ENCODE results near the gene ABCA2.
A peak's percentile ranks its signal among the peaks of the same experiment; 100 is the strongest.

DNA sequence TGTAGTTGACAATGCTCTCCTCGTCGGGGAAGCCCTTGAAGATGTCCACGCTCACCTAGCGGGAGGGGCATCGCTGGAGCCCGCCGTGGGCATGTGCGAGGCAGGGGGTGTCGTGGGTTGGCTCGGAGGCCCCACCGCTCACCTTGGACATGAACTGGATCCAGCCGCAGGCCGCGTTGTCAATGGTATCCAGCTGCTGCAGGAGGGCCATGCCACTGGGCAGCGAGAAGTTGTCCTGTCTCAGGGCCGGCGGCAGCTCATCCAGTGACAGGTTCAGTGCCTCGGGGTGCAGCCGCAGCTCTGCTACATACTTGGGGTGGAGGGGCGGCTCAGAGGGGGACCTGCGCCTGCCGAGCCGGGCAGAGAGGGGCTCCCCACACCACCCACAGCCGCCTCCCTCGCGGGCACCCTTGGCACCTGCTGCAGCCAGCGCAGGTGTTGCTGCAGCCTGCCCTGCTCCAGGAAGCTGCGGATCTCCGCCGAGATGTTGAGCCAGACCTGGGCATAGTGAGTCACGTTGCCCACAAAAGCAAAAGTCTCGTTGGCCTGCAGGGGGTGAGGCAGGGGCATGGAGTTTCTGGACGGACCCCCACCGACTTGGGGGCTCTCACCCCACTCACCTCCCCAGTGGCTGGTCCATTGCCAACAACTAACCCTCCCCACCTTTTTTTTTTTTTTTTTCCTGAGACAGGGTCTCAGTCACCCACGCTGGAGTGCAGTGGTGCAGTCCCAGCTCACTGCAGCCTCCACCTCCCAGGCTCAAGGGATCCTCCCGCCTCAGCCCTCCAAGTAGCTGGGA, 9.1 kb downstream of the ABCA2 start:
- TF ChIP-seq EZH2 (IDR thresholded peaks at IDR 0.05; ENCODE audit: low read length), result no peak
- TF ChIP-seq, protein P1, sequence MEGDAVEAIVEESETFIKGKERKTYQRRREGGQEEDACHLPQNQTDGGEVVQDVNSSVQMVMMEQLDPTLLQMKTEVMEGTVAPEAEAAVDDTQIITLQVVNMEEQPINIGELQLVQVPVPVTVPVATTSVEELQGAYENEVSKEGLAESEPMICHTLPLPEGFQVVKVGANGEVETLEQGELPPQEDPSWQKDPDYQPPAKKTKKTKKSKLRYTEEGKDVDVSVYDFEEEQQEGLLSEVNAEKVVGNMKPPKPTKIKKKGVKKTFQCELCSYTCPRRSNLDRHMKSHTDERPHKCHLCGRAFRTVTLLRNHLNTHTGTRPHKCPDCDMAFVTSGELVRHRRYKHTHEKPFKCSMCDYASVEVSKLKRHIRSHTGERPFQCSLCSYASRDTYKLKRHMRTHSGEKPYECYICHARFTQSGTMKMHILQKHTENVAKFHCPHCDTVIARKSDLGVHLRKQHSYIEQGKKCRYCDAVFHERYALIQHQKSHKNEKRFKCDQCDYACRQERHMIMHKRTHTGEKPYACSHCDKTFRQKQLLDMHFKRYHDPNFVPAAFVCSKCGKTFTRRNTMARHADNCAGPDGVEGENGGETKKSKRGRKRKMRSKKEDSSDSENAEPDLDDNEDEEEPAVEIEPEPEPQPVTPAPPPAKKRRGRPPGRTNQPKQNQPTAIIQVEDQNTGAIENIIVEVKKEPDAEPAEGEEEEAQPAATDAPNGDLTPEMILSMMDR (optimal IDR thresholded peaks at IDR 0.05 in 1 of 3, IDR thresholded peaks at IDR 0.05 in 1 of 3, conservative IDR thresholded peaks at IDR 0.05 in 1 of 3; ENCODE audit: extremely low read depth in 1 of 3, insufficient read depth in 2 of 3, low read length in 3 of 3), result peak in 1 of 3 experiments; percentile 50

Measured in keratinocyte (primary cell).